B cell (primary cell): ENCODE data around the gene PTPRE. TPM values are rescaled to one million over a fixed set of nuclear protein-coding genes. Genes with fewer than 3 reads are reported as not detected.
A peak's percentile ranks its signal among the peaks of the same experiment; 100 is the strongest.
"Not testable (repeated sequence)": the region's sequence is repeated elsewhere in the genome, so short reads cannot be mapped to it uniquely, and the experiment has no call there.

Experiments
- ATAC-seq: fragments of 200-7000 bp; cut with Tn5 transposase; one replicate; pipeline ENCODE4 v1.10.0; 2021; ENCODE audit warnings: low read depth, mild to moderate bottlenecking, moderate number of reproducible peaks, moderate library complexity
- CTCF ChIA-PET: fragments of 350-600 bp; sonication (Branson Sonifier 250); formaldehyde crosslinking; loops from one replicate; lab custom pipeline; 2021; ENCODE audit warnings: antibody characterized with exemption, inconsistent platforms; lab: Charles Lee
- POLR2A ChIA-PET: fragments of 350-600 bp; sonication (Branson Sonifier 250); formaldehyde crosslinking; loops from one replicate; lab custom pipeline; 2021; ENCODE audit warnings: antibody characterized with exemption; lab: Charles Lee
- DNase-seq: peaks from one replicate; pipeline ENCODE4 v3.0.0; 2013
- H2AFZ ChIP-seq: 2 replicates; pipeline ENCODE4 v1.6.1; 2012; ENCODE audit warnings: mild to moderate bottlenecking, low read depth, low read length; ENCODE audit not compliant: insufficient read depth, poor library complexity, severe bottlenecking
- H3K27ac ChIP-seq, 2 donors: 1 replicate in 1 of 2; 2 replicates in 1 of 2; pipeline ENCODE4 v1.5.1; 2012 to 2013; ENCODE audit warnings: low read length in 2 of 2, mild to moderate bottlenecking in 2 of 2, moderate library complexity in 1 of 2
- H3K27me3 ChIP-seq, 4 experiments: fragments of 200-600 bp in 1 of 4; sonication (generic) in 1 of 4; replicated peaks in 1 of 4; 1 replicate in 2 of 4; 2 replicates in 2 of 4; pipeline versions ENCODE4 v1.6.1 to v1.7.0; 2013 to 2016; ENCODE audit warnings: low read length in 3 of 4, mild to moderate bottlenecking in 2 of 4, mixed read lengths in 1 of 4, moderate library complexity in 1 of 4; ENCODE audit not compliant: insufficient read depth in 4 of 4, control insufficient read depth in 3 of 4; ENCODE audit errors: control extremely low read depth in 1 of 4
- H3K36me3 ChIP-seq, 2 experiments: replicated peaks in 1 of 2; 1 replicate in 1 of 2; 2 replicates in 1 of 2; pipeline versions ENCODE4 v1.6.1 to v1.7.1; 2013; ENCODE audit warnings: low read length in 1 of 2; ENCODE audit not compliant: insufficient read depth in 2 of 2, control insufficient read depth in 1 of 2; ENCODE audit errors: control extremely low read depth in 1 of 2, extremely low read depth in 1 of 2
- H3K4me1 ChIP-seq, 2 donors: fragments of 200-600 bp in 1 of 2; sonication (generic) in 1 of 2; 1 replicate in 1 of 2; 2 replicates in 1 of 2; pipeline versions ENCODE4 v1.5.1 to v1.6.1; 2013 to 2017; ENCODE audit warnings: low read length in 2 of 2; ENCODE audit not compliant: control insufficient read depth in 2 of 2, insufficient read depth in 2 of 2
- H3K4me2 ChIP-seq: replicated peaks from 2 replicates; pipeline ENCODE3; 2012; ENCODE audit warnings: mild to moderate bottlenecking, low read depth, low read length; ENCODE audit not compliant: poor library complexity, severe bottlenecking
- H3K4me3 ChIP-seq, 5 experiments: fragments of 200-600 bp in 1 of 5; sonication (generic) in 1 of 5; 1 replicate in 3 of 5; 2 replicates in 2 of 5; pipeline versions ENCODE4 v1.5.1 to v1.7.0; 2011 to 2016; ENCODE audit warnings: low read length in 4 of 5, mild to moderate bottlenecking in 4 of 5, low read depth in 2 of 5, control low read depth in 1 of 5, moderate library complexity in 1 of 5; ENCODE audit not compliant: insufficient read depth in 1 of 5; ENCODE audit errors: control extremely low read depth in 1 of 5, extremely low read depth in 1 of 5
- H3K79me2 ChIP-seq: fragments of 200-600 bp; sonication (generic); one replicate; pipeline ENCODE4 v1.6.0; 2016; ENCODE audit warnings: low read length; ENCODE audit not compliant: control insufficient read depth, insufficient read depth
- H3K9ac ChIP-seq: fragments of 200-600 bp; sonication (generic); 2 replicates; pipeline ENCODE4 v1.6.1; 2017; ENCODE audit warnings: mild to moderate bottlenecking, low read length, moderate library complexity
- H3K9me3 ChIP-seq, 3 donors: one replicate each; pipeline versions ENCODE4 v1.6.1 to v1.7.1; 2013; ENCODE audit warnings: low read length in 2 of 3; ENCODE audit not compliant: control insufficient read depth in 2 of 3, insufficient read depth in 1 of 3; ENCODE audit errors: control extremely low read depth in 1 of 3
- H4K20me1 ChIP-seq: 2 replicates; pipeline ENCODE4 v1.6.0; 2012; ENCODE audit warnings: mild to moderate bottlenecking, low read length; ENCODE audit not compliant: insufficient read depth, control insufficient read depth, poor library complexity, severe bottlenecking
- H3K27ac Mint-ChIP-seq: one replicate; pipeline ENCODE4 v1.8.0; 2021; ENCODE audit warnings: mixed read lengths
- H3K27me3 Mint-ChIP-seq: one replicate; pipeline ENCODE4 v1.8.0; 2021; ENCODE audit warnings: mixed read lengths
- H3K4me1 Mint-ChIP-seq: one replicate; pipeline ENCODE4 v1.8.0; 2021; ENCODE audit warnings: mixed read lengths
- H3K4me3 Mint-ChIP-seq: one replicate; pipeline ENCODE4 v1.8.0; 2021; ENCODE audit warnings: mixed read lengths
- H3K9me3 Mint-ChIP-seq: one replicate; pipeline ENCODE4 v1.8.0; 2022; ENCODE audit warnings: mixed read lengths; ENCODE audit not compliant: insufficient read depth
- CTCF ChIP-seq: fragments of 200-600 bp; IDR thresholded peaks from one replicate; pipeline ENCODE4 v1.8.0; 2022; ENCODE audit warnings: antibody characterized with exemption, mild to moderate bottlenecking
- EZH2 ChIP-seq: IDR thresholded peaks from 2 replicates; pipeline ENCODE4 v1.6.1; 2012; ENCODE audit warnings: borderline replicate concordance, low read depth, mild to moderate bottlenecking, moderate library complexity, low read length; ENCODE audit not compliant: insufficient read depth, poor library complexity, severe bottlenecking
- WGBS: methylation state at CpG from one replicate; pipeline ENCODE4 v1.1.5; 2013; ENCODE audit warnings: missing lambda C conversion rate; ENCODE audit not compliant: insufficient coverage; 5-methylcytosine and 5-hydroxymethylcytosine counted together
- intact Hi-C: fragments of 100-400 bp; cut with micrococcal nuclease; formaldehyde crosslinking; loops from one replicate; pipeline ENCODE4 v1.10.0; 2022
- polyA plus RNA-seq: library from polyadenylated mRNA; depleted of rRNA; stranded (reverse); fragments of >200 nt; gene quantifications from 2 replicates; pipeline ENCODE4 v1.2.3, GENCODE V29; 2012
- total RNA-seq, 2 donors: library from RNA; stranded (reverse); fragments of 120-200 nt in 1 of 2; gene quantifications; 1 replicate in 1 of 2; 2 replicates in 1 of 2; pipeline versions ENCODE4 v1.2.3 to v1.2.4, GENCODE V29; 2013 to 2022

Gene PTPRE
- total and polyA plus RNA-seq, 2 donors (not counting 1 experiment from before 2014, with no cell fraction given): 6.6 to 32.7 TPM

- intact Hi-C loops, H3K9me3 ChIP-seq, H3K9me3 Mint-ChIP-seq, H3K27ac ChIP-seq, H3K79me2 ChIP-seq, H3K4me3 ChIP-seq, DNase-seq, H3K4me1 ChIP-seq, H3K4me3 Mint-ChIP-seq, H3K36me3 ChIP-seq, POLR2A ChIA-PET, H3K9ac ChIP-seq, H3K4me2 ChIP-seq, H4K20me1 ChIP-seq, CTCF ChIA-PET, H2AFZ ChIP-seq, H3K27ac Mint-ChIP-seq, H3K4me1 Mint-ChIP-seq: not testable (repeated sequence)
- H3K27me3 ChIP-seq: peaks cover 0 to 17% (median 5%) of the 10 kb centered on the region in 4 experiments
- peak; percentile 5 for ATAC-seq
- 73% methylated on average over 5 of the region's 9 CpGs for WGBS
- H3K27me3 Mint-ChIP-seq: peaks cover 43% of the 10 kb centered on the region
Observed at GRCh38 chr10:127990132-127990788, 83.4 kb downstream of the PTPRE start.

- intact Hi-C loops: no loop called here
- Histone ChIP-seq H3K9me3 (no peaks in the 10 kb centered on the region), H3K27me3 (peaks cover 0 to 17% (median 5%) of the 10 kb centered on the region in 4 experiments), H3K9ac (no peak overlapping the region), H3K27ac (no peak overlapping the region), H2AFZ (peak overlapping the region; percentile 16), H3K4me2 (no peak overlapping the region), H3K79me2 (no peaks in the 10 kb centered on the region), H3K4me1 (peaks cover 0 to 6% of the 10 kb centered on the region in 2 donors), H3K36me3 (no peaks in the 10 kb centered on the region), H4K20me1 (no peaks in the 10 kb centered on the region), H3K4me3 (no peak overlapping the region)
- ChIA-PET POLR2A (no interaction called here), CTCF (no interaction called here)
- 12% methylated on average over 6 of the region's 15 CpGs for WGBS
- H3K27ac Mint-ChIP-seq: no peak overlapping the region
- TF ChIP-seq EZH2 (no peak), CTCF (no peak)
- DNase-seq (no peak), ATAC-seq (no peak)
- H3K4me3 Mint-ChIP-seq: no peak overlapping the region
- peaks cover 5% of the 10 kb centered on the region for H3K4me1 Mint-ChIP-seq
- H3K9me3 Mint-ChIP-seq: no peaks in the 10 kb centered on the region
- peaks cover 46% of the 10 kb centered on the region for H3K27me3 Mint-ChIP-seq
Observed at GRCh38 chr10:127990846-127991542, 84.1 kb downstream of the PTPRE start.
